Measurements from ENCODE around the gene KNL1.

GRCh38 chr15:40563426-40563825 is 30.6 kb upstream of the KNL1 start:
- no peak for TF ChIP-seq CTCF (conservative IDR thresholded peaks at IDR 0.05; ENCODE audit: low read depth, low read length)
- no peak for TF ChIP-seq EZH2 (IDR thresholded peaks at IDR 0.05; ENCODE audit: borderline replicate concordance, low read depth, low read length, poor library complexity, severe bottlenecking)
